Activated CD4-positive, alpha-beta T cell treated with anti-CD3 and anti-CD28 coated beads, Interleukin-2, Interleukin-6, amounts not matched to agents 100 ng/mL and 50 ng/mL, durations not matched to agents 16 hours and 8 hours (primary cell): ENCODE data around the gene PRRX1.

Experiments
- DNase-seq: peaks from one replicate; pipeline ENCODE4 v3.0.0-alpha.2; 2020

PRRX1 gene

DNA sequence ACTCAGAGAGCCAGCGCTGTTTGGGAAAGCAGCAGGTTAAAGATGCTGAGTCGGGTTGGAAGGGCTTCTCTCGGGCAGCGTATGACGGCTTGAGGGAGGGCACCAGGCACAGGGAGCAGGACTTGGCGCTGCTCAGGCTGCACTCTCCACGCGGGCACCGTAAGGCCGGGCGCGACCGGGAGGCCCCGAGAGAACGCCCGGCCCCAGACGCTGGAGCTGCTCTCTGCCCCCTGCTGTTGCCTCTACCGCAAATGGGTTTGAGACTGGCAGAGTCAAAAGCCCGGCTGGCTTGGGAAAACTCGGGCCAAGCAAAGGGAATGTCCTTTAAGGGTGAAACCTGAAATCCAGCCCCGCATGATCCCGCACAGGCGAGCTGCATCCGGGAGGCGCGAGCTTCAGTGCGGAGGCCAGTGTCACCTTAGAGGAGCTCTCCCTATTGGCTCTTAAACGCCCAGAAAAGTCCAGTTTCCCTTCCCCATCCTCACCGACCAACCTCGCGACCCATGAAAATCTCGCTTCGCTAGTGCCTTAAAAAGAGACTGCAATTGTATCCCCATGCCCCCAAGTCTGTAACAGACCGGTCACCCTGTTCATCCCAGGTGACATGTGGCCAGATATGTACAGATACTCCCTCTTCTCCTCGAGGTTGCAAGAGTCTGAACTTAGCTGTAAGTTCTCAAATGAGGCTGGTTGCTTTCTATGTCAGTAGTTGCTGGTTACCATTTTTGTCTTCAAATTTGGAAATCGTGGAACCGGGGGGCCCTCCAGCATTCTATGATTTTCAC lies 1.1 kb downstream of the PRRX1 start:
- DNase-seq: no peak

GRCh38 chr1:170665629-170666028 lies 1.7 kb downstream of the PRRX1 start:
- DNase-seq: no peak

- no peak for DNase-seq
Measured at GRCh38 chr1:170666541-170667254, 2.8 kb downstream of the PRRX1 start.

- DNase-seq: no peak
Measured at GRCh38 chr1:170668209-170669106, 4.5 kb downstream of the PRRX1 start.

DNA sequence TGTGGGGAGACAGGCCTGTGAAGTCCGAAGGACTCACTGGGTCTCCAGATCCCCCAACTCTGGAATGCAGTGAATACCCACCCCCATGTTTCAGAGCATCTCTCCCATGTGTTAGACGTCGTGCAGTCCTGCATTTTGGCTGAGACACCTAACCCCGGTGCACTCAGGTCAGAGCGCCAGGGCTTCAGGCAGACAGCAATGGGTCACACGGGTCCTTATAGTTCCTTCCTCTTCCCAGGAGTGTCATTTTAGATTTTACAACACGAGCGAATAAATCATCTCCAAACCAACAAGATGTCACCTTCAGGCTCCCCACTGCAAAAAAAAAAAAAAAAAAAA lies 5.1 kb downstream of the PRRX1 start:
- DNase-seq: no peak

- DNase-seq: no peak
Measured at GRCh38 chr1:170669586-170670530, 5.9 kb downstream of the PRRX1 start.

- peak; percentile 55 for DNase-seq
Measured at GRCh38 chr1:170670802-170671628, 7.1 kb downstream of the PRRX1 start.

DNA sequence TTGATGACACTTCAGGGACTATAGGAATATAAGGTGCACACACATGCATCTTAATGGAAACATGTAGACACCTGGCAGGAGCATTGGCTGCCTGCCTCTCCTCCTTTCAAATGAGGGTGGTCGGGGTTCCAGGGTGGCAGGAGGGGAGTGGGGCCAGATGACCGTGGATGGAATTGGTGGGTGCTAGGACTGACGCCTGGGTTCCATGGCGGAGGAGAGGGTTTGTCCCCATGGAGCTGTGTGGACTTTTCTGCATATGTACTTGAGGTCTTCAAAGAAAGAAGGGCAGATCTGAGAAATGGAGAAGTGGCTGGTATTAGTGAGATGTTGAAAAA lies 7.7 kb downstream of the PRRX1 start:
- DNase-seq: no peak

DNA sequence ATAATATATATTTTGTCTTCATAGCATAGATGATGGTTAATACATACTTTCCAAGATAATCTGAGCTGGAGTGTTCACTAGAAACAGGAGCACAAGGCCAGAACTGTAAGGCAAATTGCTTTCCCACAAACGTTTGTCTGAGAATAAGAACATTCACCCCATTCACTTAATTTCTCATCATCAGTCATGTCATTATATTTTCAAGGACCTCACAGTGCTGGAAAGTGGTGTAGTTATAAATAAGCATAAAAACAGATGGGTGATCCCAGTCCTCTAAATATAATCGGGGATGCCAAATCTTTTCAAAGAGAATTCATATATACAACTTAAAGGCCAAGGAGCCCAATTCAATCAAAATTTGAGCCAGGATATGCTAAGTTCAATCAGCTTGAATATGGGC lies 8.4 kb downstream of the PRRX1 start:
- no peak for DNase-seq

GRCh38 chr1:170674239-170674638 lies 10.3 kb downstream of the PRRX1 start:
- DNase-seq: no peak

DNA sequence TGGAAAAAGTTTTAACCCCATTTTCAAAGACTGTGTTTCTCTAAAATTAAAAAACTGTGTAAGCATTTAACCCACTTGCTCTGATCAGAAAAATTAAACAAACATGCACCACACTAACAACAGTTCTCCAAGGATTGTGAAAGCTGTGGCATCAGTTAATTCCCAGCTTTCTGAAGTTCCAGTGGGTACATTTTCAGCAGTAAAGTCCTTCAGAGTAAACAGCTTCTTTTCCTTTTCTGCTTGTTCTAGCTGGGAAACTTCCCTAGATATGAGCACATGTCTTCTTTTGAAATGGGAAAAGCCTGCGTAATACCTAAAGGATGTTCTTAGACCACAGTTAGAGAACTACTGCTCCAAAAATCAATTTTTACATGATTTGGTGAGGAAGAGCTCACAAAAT lies 11.1 kb downstream of the PRRX1 start:
- DNase-seq: no peak

- no peak for DNase-seq
Measured at GRCh38 chr1:170675865-170676264, 11.9 kb downstream of the PRRX1 start.

DNA sequence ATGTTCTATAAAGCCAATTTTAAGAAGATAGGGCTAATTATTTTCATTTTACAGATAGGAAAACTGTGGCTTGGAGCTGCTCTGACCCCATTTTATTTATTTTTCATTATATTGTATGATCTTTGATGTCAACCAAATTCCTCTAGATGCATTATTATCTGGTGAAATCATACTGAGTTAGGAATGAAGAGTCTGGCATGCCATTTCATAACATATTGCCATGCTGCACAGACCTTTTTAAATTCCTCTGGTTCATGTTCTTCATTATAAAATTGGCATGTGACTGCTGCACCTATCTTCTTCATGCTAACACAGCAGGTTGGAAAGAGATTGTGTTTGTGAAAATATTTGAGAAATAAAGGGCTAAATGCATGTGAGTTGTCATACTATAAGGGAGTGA lies 12.7 kb downstream of the PRRX1 start:
- no peak for DNase-seq

DNA sequence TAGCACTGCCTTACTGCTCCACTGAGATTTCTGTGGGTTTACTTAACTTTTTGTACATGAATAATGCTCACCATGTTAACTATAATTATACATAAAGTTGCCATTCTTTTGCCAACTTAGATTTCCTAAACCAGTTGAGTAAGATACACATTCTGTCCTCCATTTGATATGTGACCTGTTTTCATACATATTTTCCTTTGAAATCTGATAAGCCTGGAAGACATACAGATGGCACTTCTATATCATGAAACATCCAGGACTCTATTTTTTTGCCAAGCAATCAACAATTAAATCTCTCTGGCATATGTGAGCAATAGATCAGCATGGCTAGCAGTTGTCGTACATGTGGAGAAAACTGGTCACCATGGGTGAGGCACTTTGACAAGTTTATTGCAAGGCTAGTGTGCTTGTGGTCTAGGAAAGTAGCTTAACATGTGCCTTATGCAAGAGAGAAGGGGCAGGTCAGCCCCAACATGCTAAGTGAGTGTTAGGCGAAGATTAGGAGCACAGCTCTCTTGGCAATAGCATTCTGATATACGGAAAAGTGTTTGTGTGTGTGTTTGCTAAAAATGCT lies 14.2 kb downstream of the PRRX1 start:
- no peak for DNase-seq

- no peak for DNase-seq
Measured at GRCh38 chr1:170680428-170680827, 16.5 kb downstream of the PRRX1 start.

GRCh38 chr1:170682169-170682568 lies 18.2 kb downstream of the PRRX1 start:
- DNase-seq: no peak

DNA sequence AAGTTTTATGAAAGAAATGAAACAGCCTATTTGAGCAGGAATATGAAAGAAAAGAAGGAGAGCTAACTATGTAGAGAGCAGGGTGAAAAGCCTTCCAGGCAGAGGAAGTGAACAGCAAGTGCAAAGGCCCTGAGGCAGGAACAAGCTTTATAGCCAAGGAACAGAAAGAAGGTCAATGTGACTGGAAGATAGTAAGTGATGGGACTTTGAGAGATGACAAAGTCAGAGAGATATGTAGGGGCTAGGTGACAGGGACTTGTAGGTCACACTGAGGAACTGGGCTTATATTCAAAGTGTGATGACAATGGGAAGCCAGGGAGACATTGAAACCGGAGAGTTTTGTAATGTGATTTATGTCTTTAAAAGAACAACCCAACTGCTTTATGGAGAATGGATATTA lies 18.9 kb downstream of the PRRX1 start:
- DNase-seq: no peak

DNA sequence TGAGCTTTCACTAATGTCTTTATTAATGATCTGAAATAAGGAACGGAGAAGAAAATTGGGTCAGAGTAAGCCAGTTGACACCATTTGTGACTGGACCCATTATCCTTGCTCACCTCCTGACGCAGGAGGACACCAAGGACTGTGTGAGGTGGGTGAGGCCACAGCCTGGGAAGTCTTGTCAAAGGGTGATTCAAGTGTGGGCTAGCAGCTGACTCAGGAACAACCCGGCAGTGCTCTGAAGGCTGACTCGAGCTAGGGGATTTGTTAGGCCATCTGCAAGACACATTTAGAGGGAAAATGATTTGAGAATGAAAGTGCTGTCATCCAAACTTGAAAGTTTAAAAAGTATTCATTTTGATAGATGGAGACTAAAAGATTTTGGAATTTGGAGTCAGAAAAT lies 21.2 kb downstream of the PRRX1 start:
- no peak for DNase-seq

DNA sequence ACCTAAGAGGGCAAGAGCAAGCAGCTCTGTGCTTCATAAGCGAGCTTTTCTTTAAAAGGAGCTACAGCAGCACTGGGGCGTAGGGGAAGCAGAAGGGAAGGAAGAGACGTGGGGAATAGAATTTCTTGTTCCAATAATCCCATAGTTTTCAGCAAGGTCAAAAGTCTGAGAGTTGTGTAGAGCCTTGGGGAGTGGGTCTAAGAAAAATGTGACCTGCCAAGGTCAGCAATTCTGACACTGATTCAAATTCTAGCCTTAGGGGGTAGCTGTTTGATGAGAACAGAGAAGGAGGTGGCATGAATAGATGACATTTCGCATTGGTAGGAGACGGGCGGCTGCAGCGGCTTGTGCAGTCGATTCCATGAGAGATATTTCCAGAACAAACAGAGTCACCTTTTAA lies 22.4 kb downstream of the PRRX1 start:
- DNase-seq: no peak

- DNase-seq: no peak
Measured at GRCh38 chr1:170687621-170688020, 23.7 kb downstream of the PRRX1 start.

DNA sequence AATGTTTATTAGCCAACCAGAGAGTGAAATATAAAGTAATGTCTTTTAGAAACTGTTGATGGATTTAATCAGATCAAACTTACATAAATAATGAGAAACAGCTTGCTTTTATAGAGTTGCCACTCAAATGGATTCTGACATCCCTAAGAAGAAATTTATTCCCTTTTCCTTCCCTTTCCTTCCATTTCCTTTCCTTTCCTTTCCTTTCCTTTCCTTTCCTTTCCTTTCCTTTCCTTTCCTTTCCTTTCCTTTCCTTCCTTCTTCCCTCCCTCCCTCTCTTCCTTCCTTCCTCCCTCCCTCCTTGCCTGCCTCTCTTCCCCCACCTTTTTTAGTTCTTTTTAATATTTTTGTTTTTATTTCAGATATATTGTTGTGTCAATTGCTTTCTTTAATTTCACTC lies 27.3 kb downstream of the PRRX1 start:
- no peak for DNase-seq
